Memory B cell (primary cell): Measurements from ENCODE around the gene FILIP1.

ENCODE experiments used
- ATAC-seq: fragments of 150-1000 bp; cut with Tn5 transposase; 2 replicates; pipeline ENCODE4 v1.10.0; 2021; ENCODE audit warnings: low read depth, mild to moderate bottlenecking, moderate library complexity
- DNase-seq, 2 donors: peaks; one replicate each; pipeline ENCODE4 v3.0.0; 2022; ENCODE audit warnings: low spot score in 2 of 2
- H3K27ac Mint-ChIP-seq: one replicate; pipeline ENCODE4 v1.8.0; 2022; ENCODE audit warnings: mild to moderate bottlenecking, moderate library complexity, mixed read lengths
- H3K27me3 Mint-ChIP-seq: one replicate; pipeline ENCODE4 v1.8.0; 2022; ENCODE audit warnings: mixed read lengths
- H3K36me3 Mint-ChIP-seq: one replicate; pipeline ENCODE4 v1.8.0; 2022; ENCODE audit warnings: mild to moderate bottlenecking, mixed read lengths
- H3K4me1 Mint-ChIP-seq: one replicate; pipeline ENCODE4 v1.8.0; 2022; ENCODE audit warnings: mixed read lengths
- H3K4me3 Mint-ChIP-seq: one replicate; pipeline ENCODE4 v1.8.0; 2022; ENCODE audit warnings: mild to moderate bottlenecking, moderate library complexity, mixed read lengths
- H3K9me3 Mint-ChIP-seq: one replicate; pipeline ENCODE4 v1.8.0; 2022; ENCODE audit warnings: mixed read lengths

FILIP1 gene

GRCh38 chr6:75428204-75428603, 65.4 kb downstream of the FILIP1 start:
- peaks cover 3% of the 10 kb centered on the region for H3K27me3 Mint-ChIP-seq
- no peak overlapping the region for H3K27ac Mint-ChIP-seq
- H3K36me3 Mint-ChIP-seq: no peaks in the 10 kb centered on the region
- H3K4me3 Mint-ChIP-seq: no peak overlapping the region
- no peaks in the 10 kb centered on the region for H3K4me1 Mint-ChIP-seq
- H3K9me3 Mint-ChIP-seq: peaks cover 3% of the 10 kb centered on the region
- DNase-seq: no peak
- no peak for ATAC-seq

DNA sequence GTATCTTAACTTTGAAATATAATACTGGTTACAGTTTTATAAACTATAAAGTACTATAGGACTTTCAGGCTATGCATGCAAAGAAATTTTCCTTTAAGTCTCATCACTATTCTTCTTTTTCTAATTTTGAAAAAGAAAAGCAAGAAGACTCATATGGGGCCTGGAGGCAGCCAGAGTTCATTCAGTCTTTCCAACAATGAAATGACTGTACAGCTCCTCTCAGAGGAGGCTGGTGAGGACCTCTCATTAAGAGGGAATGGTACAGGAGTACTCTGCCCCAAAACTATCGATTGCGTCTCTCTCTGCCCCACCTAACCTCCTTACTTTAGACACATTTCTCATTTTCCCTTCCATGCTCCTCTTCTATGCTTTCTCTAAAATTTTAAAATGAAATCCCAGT, 66.3 kb downstream of the FILIP1 start:
- H3K36me3 Mint-ChIP-seq: no peaks in the 10 kb centered on the region

DNA sequence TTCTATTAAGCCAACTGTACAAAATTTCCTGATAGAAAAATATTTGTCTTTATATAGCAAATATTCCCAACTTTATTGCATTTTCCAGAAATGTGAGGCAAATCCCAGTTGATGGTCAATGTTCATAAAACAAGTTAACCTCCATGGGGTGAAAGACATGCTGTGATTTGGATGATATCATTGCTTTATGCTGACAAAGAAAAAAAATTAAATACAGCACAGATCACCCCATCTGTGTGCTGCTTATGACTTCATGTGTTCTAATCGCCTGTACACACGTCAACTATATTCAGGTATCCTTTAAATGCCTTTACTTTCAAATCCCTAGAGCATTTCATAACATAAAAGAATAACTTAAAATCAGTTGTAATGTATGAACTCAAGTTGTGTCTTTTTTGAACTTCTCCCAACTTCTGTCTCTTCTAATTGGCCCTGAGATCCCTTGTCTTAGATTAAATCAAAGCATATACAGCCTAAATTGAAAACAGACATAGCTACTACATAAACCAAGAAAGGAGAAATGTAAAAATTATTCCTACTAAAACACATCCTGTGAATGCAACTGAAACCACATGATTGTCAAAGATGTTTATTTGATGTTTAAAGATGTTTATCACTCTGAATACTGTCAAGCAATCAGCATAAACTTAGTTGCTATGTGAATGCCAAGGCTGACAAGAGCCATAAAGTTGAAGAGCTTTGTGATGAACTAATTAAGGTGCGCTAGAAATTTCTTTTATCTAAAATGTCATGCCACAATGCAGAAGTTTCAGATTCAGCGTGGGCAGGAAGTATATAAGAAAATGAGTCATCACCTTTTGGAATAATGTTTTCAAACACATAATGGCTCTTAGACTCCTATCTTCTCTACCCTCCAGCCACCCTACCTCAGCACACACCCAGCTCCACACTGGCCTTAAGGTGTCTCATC, 68.7 kb downstream of the FILIP1 start:
- Mint-ChIP-seq H3K27me3 (peaks cover 6% of the 10 kb centered on the region), H3K27ac (no peak overlapping the region), H3K36me3 (no peaks in the 10 kb centered on the region), H3K4me3 (no peak overlapping the region), H3K4me1 (no peaks in the 10 kb centered on the region), H3K9me3 (no peaks in the 10 kb centered on the region)
- ATAC-seq (no peak), DNase-seq (no peak)

More for the DNA sequence above, 66.3 kb downstream of the FILIP1 start:
- Mint-ChIP-seq H3K27me3 (peaks cover 3% of the 10 kb centered on the region), H3K9me3 (peaks cover 3% of the 10 kb centered on the region), H3K4me3 (no peak overlapping the region), H3K4me1 (no peaks in the 10 kb centered on the region), H3K27ac (no peak overlapping the region)
- ATAC-seq: no peak
- no peak for DNase-seq

- Mint-ChIP-seq H3K36me3 (no peaks in the 10 kb centered on the region), H3K27ac (no peak overlapping the region), H3K4me1 (no peaks in the 10 kb centered on the region), H3K9me3 (no peaks in the 10 kb centered on the region), H3K27me3 (peaks cover 6% of the 10 kb centered on the region), H3K4me3 (no peak overlapping the region)
- ATAC-seq: no peak
- no peak for DNase-seq
Observed at GRCh38 chr6:75423386-75423785, 70.2 kb downstream of the FILIP1 start.

DNA sequence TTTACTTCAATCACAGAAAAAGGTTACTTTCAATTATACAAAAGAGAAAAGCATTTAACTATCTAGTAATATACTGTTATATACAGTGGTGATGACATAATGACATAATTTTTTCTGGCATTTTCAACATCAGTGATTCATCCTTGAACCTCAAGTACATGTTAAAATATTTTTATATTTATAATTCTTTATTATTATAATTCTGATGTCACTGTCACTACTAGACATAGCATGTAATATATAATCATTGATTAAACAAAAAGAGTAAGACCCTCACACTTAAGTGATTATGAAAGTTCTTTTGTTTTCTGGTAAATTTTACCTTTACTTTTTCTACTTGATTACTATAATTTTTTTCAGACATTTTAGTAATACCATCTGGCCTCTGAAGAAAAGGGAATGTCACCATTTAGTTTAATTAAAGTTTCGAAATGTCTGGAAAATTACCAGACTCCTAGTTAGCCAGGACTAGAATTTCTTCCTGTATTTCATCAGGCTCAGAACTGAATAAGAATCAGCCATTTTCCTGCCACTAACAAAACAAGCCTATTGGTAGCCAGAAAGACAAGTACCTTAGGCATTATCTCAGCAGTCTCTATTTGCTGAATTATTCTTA, 71.5 kb downstream of the FILIP1 start:
- no peaks in the 10 kb centered on the region for H3K36me3 Mint-ChIP-seq
- ATAC-seq: no peak
- H3K4me1 Mint-ChIP-seq: no peaks in the 10 kb centered on the region
- H3K4me3 Mint-ChIP-seq: no peak overlapping the region
- no peaks in the 10 kb centered on the region for H3K9me3 Mint-ChIP-seq
- DNase-seq: no peak
- H3K27me3 Mint-ChIP-seq: peaks cover 4% of the 10 kb centered on the region
- H3K27ac Mint-ChIP-seq: no peak overlapping the region

DNA sequence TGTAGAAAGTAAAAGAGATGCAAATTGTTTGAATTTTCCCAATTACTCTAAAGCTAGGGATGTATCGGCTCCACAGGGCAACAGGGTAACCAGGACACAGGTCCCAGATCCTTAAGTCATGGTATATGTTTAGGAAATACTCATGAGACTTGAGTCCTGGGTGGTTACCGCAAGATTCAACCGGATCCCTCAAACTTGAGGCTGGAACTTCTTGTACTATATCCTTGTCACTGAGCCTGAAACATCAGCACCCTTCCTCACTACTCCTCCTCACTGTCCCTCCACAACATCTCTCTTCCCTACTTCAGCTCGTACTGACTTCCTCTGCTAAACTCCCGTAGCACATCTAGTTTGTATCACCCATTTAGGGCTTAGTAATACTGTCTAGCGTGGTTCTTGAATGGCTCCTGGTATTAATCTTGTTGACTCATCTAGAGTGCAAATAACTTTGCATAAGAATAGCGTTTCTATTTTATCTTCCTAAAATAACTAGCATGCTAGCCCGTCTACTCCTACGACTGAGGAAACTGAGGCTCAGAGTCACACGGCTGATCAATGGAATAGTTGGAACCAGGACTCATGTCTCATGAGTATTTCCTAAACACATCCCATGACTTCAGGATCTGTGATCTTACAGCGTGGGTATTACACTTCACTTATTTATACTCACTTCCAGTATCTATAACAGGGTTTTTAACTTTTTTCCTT, 72.1 kb downstream of the FILIP1 start:
- H3K4me1 Mint-ChIP-seq: no peaks in the 10 kb centered on the region
- no peak overlapping the region for H3K4me3 Mint-ChIP-seq
- DNase-seq (no peak), ATAC-seq (no peak)
- peaks cover 4% of the 10 kb centered on the region for H3K27me3 Mint-ChIP-seq
- H3K36me3 Mint-ChIP-seq: no peaks in the 10 kb centered on the region
- H3K9me3 Mint-ChIP-seq: no peaks in the 10 kb centered on the region
- no peak overlapping the region for H3K27ac Mint-ChIP-seq

GRCh38 chr6:75419980-75420379, 73.6 kb downstream of the FILIP1 start:
- no peaks in the 10 kb centered on the region for H3K36me3 Mint-ChIP-seq
- peaks cover 3% of the 10 kb centered on the region for H3K27me3 Mint-ChIP-seq
- H3K27ac Mint-ChIP-seq: no peak overlapping the region
- no peaks in the 10 kb centered on the region for H3K9me3 Mint-ChIP-seq
- H3K4me1 Mint-ChIP-seq: no peaks in the 10 kb centered on the region
- no peak for ATAC-seq
- no peak overlapping the region for H3K4me3 Mint-ChIP-seq
- DNase-seq: no peak

- no peak for ATAC-seq
- H3K9me3 Mint-ChIP-seq: no peaks in the 10 kb centered on the region
- H3K36me3 Mint-ChIP-seq: no peaks in the 10 kb centered on the region
- H3K4me3 Mint-ChIP-seq: no peak overlapping the region
- H3K4me1 Mint-ChIP-seq: no peaks in the 10 kb centered on the region
- DNase-seq: no peak
- H3K27me3 Mint-ChIP-seq: peaks cover 5% of the 10 kb centered on the region
- no peak overlapping the region for H3K27ac Mint-ChIP-seq
Observed at GRCh38 chr6:75419416-75419815, 74.2 kb downstream of the FILIP1 start.

- no peak overlapping the region for H3K27ac Mint-ChIP-seq
- H3K36me3 Mint-ChIP-seq: no peaks in the 10 kb centered on the region
- no peak overlapping the region for H3K4me3 Mint-ChIP-seq
- DNase-seq: no peak
- H3K4me1 Mint-ChIP-seq: no peaks in the 10 kb centered on the region
- ATAC-seq: no peak
- H3K27me3 Mint-ChIP-seq: peaks cover 7% of the 10 kb centered on the region
- no peaks in the 10 kb centered on the region for H3K9me3 Mint-ChIP-seq
Observed at GRCh38 chr6:75418233-75418632, 75.4 kb downstream of the FILIP1 start.

DNA sequence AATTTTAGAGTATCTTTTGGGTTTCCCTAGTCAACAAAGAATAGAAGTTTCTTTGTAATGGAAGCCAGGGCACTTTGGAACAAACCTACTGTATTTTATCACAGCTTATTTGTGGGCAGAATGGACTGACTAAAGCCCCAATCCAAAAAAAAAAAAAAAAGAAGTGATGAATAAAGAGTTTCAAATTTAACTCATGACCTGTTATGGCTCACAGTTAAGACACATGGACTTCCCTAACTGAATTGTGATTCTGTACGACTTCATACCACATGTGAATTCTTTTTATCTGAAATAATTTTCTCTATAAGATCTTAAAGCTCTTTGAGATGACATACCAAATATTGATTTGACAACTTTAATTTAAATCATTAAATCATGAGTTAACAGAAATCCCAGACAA, 77.2 kb downstream of the FILIP1 start:
- H3K4me1 Mint-ChIP-seq: no peaks in the 10 kb centered on the region
- no peak overlapping the region for H3K4me3 Mint-ChIP-seq
- no peaks in the 10 kb centered on the region for H3K9me3 Mint-ChIP-seq
- no peaks in the 10 kb centered on the region for H3K36me3 Mint-ChIP-seq
- peaks cover 5% of the 10 kb centered on the region for H3K27me3 Mint-ChIP-seq
- no peak for ATAC-seq
- H3K27ac Mint-ChIP-seq: no peak overlapping the region
- DNase-seq: no peak

- ATAC-seq: no peak
- no peaks in the 10 kb centered on the region for H3K36me3 Mint-ChIP-seq
- H3K4me1 Mint-ChIP-seq: no peaks in the 10 kb centered on the region
- H3K4me3 Mint-ChIP-seq: no peak overlapping the region
- no peaks in the 10 kb centered on the region for H3K9me3 Mint-ChIP-seq
- DNase-seq: no peak
- no peak overlapping the region for H3K27ac Mint-ChIP-seq
- H3K27me3 Mint-ChIP-seq: peaks cover 4% of the 10 kb centered on the region
Observed at GRCh38 chr6:75415804-75416203, 77.8 kb downstream of the FILIP1 start.

- DNase-seq (no peak), ATAC-seq (no peak)
- H3K4me3 Mint-ChIP-seq: no peak overlapping the region
- no peaks in the 10 kb centered on the region for H3K9me3 Mint-ChIP-seq
- no peak overlapping the region for H3K27ac Mint-ChIP-seq
- H3K27me3 Mint-ChIP-seq: peaks cover 4% of the 10 kb centered on the region
- H3K36me3 Mint-ChIP-seq: no peaks in the 10 kb centered on the region
- H3K4me1 Mint-ChIP-seq: no peaks in the 10 kb centered on the region
Observed at GRCh38 chr6:75414445-75415021, 79.1 kb downstream of the FILIP1 start.

- H3K27ac Mint-ChIP-seq: no peak overlapping the region
- ATAC-seq (no peak), DNase-seq (no peak)
- peaks cover 4% of the 10 kb centered on the region for H3K27me3 Mint-ChIP-seq
- H3K9me3 Mint-ChIP-seq: no peaks in the 10 kb centered on the region
- H3K36me3 Mint-ChIP-seq: no peaks in the 10 kb centered on the region
- H3K4me1 Mint-ChIP-seq: no peaks in the 10 kb centered on the region
- no peak overlapping the region for H3K4me3 Mint-ChIP-seq
Observed at GRCh38 chr6:75412969-75413662, 80.5 kb downstream of the FILIP1 start.
